ENCODE results near the gene SLC44A5.

SLC44A5 gene

GRCh38 chr1:75159154-75159553, 451.8 kb downstream of the SLC44A5 start:
- no peaks in the 10 kb centered on the region for H3K27me3 ChIP-seq
- no peaks in the 10 kb centered on the region for H3K36me3 ChIP-seq
- no peak overlapping the region for H3K27ac ChIP-seq
- TF ChIP-seq CTCF (IDR thresholded peaks at IDR 0.05), result no peak
- no peaks in the 10 kb centered on the region for H3K4me1 ChIP-seq (ENCODE audit: control insufficient read depth in 1 of 2, insufficient read depth in 1 of 2, low read depth in 1 of 2, low read length in 1 of 2)
- no peaks in the 10 kb centered on the region for H3K9me3 ChIP-seq
- no peak overlapping the region for H3K4me3 ChIP-seq (ENCODE audit: low read depth in 1 of 2, low read length in 1 of 2)

All from neutrophil (primary cell).